Activated CD4-positive, alpha-beta T cell treated with anti-CD3 and anti-CD28 coated beads, Interleukin-2, Interleukin-6, amounts not matched to agents 100 ng/mL and 50 ng/mL, durations not matched to agents 16 hours and 8 hours (primary cell): ENCODE data around the gene ATP10A.

Experiments
- DNase-seq: peaks from one replicate; pipeline ENCODE4 v3.0.0-alpha.2; 2020

The ATP10A gene, protein sequence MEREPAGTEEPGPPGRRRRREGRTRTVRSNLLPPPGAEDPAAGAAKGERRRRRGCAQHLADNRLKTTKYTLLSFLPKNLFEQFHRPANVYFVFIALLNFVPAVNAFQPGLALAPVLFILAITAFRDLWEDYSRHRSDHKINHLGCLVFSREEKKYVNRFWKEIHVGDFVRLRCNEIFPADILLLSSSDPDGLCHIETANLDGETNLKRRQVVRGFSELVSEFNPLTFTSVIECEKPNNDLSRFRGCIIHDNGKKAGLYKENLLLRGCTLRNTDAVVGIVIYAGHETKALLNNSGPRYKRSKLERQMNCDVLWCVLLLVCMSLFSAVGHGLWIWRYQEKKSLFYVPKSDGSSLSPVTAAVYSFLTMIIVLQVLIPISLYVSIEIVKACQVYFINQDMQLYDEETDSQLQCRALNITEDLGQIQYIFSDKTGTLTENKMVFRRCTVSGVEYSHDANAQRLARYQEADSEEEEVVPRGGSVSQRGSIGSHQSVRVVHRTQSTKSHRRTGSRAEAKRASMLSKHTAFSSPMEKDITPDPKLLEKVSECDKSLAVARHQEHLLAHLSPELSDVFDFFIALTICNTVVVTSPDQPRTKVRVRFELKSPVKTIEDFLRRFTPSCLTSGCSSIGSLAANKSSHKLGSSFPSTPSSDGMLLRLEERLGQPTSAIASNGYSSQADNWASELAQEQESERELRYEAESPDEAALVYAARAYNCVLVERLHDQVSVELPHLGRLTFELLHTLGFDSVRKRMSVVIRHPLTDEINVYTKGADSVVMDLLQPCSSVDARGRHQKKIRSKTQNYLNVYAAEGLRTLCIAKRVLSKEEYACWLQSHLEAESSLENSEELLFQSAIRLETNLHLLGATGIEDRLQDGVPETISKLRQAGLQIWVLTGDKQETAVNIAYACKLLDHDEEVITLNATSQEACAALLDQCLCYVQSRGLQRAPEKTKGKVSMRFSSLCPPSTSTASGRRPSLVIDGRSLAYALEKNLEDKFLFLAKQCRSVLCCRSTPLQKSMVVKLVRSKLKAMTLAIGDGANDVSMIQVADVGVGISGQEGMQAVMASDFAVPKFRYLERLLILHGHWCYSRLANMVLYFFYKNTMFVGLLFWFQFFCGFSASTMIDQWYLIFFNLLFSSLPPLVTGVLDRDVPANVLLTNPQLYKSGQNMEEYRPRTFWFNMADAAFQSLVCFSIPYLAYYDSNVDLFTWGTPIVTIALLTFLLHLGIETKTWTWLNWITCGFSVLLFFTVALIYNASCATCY (N-terminal part only)

DNA sequence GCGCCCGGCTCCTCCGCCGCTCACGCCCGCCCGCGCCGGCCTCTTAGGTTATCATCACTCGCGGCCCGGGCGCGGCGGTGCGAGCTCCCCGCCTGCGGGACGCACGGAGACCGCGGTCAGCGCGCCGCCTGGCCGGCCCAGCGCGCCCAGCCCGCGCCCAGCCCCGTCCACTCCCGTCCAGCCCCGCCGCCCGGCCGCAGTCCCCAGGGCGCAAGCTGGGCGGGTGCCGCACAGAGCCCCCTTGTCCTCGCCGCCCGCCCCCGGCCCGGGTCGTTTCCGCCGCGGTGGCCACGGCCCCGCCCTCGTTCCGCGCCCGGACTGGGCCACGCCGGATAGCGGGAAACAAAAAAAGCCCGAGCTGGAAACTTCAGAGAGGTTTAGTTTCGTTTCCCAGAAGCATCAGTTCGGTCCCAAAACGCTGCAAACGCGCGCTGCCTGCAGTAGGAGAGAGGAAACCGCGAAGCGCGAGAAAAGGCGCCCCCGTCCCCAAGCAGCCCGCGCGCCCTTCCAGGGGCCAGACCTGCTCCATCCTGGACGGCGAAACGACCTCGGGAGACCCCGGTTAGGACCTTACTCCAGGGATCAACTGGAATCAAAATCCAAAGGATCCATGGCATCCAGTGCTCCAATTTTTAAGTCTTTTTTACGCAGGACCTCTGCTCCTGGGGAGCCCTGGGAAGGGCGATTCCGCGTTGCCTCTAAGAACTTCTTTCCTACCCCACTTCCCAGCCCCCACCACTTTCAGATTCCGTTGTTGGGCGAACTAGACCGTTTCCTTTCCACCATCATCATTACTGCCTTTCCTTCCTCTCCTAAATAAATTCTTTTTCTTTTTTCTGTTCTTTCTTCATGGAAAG lies at the start of gene ATP10A:
Gene ATP10A, minus strand, starts transcription at position 217 of the 857 bp plus-strand sequence. CDS start 231 bp downstream, outside the sequence.
- peak; percentile 62 for DNase-seq

DNA sequence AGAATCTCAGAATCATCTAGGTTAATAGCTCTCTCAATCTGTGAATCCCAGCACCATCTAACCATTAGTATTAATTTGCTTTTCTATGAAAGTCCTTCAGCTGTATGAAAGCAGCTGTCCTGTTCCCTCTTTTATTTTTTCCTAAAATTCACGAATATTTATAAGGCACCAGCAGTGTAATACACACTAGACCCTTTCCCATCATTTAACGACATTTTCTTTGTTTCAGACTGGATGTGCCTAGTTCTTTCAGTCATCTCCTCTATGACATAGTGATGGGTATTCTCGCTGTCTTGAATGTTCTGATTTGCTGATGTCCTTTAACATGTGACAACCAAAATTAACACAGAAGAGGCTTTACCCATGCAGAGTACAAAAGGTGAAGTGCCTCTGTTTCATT lies 48.9 kb upstream of the ATP10A start:
- DNase-seq = no peak

DNA sequence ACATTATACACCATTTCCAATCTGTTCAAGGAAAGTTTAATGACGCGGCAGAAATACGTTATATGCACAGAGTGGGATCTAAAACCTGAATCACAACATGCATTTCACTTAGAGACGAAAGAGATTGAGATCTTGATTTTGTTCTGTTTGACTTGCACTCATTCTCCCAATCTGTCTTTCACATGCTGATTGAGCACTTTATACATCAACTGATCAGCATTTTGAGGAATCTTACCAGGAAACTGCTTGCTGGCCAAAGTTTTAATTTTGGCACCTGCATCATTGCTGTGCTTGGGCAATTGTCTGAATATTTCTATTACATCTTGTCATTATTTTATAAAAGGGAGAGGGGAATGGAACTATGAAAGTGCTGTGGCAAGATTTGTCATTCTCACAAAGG lies 47.7 kb upstream of the ATP10A start:
- DNase-seq = no peak

DNA sequence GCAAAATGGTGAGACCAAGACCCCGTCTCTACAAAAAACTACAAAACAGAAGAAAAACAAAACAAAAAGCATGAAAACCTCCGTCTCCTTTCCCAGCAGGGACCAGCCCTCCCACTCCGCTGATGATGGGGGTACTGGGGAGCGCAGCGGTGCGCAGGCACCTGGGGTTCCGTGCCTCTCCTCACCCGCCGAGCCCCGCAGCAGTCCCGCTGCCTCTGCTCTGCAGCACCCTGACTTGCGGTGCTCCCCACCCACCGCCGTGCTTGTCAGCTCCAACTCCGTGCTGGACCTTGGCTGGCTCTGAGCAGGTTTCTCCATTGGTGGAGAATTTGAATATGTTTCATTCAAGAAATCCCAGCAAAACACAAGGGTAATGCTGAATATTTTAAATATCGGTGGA lies 46.7 kb upstream of the ATP10A start:
- DNase-seq = no peak

DNA sequence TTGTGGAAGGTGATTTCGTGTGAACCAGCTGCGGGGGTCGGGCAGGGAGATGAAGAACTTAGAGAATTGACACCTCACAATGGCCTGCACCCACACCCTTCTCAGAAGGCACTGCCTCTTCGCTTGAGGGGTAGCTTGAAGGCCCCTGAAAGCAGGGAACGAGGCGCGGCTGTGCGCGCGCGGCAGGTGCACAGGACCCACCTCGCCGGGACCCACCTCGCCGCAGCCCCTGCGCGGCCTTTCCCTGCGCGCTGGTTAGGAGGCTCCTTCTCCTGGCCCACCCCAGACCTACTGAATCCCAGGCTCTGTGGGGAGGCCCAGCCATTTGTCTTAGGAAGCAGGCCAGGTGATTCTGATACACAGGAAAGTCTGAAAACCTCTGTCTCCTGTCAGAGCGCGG lies 46.2 kb upstream of the ATP10A start:
- no peak for DNase-seq

DNA sequence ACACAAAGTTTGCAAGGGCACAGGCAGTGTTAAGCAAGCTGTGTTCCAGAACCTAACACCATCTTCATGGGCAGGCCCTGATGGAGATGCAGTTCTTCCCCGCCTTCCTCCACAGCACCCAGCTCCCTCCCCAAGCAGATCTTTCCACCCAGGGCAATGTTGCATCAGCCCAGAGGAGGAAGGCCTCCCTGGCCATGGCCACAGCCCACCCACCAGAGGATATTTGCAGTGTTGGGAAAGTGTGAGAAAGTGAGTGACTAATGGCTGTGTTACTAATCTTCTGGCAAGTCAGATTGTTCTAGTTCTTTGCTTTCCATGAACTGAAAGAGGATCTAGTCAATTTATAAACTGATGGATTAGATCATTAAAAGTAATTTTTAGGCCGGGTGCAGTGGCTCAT lies 42.0 kb upstream of the ATP10A start:
- DNase-seq = no peak

DNA sequence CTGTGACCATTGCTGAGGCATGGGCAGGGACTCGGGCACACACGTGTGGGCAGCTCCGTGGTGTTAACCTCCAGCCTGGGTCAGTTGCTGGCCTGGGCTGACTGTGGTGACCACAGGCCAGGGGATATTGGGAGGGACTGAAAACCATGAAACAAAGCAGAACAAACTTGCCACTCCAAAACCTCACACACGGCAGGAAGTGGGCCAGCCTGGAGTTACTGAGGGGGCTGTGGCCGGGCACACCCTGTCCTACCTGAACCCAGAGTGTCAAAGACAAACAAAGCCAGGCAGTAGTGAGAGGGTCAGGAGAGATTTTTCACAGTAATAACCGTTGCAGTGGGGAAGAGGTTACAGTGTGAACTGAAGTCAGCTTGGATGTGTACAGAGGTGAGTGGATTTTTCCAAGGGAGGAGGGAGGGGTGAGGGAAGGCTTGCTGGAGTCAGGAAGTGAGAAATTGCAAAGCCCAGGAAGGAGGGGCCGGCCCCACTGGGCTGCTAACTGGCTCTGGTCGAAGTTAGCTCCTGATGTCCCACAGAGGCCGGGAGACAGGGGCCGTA lies 40.0 kb upstream of the ATP10A start:
- DNase-seq = no peak

DNA sequence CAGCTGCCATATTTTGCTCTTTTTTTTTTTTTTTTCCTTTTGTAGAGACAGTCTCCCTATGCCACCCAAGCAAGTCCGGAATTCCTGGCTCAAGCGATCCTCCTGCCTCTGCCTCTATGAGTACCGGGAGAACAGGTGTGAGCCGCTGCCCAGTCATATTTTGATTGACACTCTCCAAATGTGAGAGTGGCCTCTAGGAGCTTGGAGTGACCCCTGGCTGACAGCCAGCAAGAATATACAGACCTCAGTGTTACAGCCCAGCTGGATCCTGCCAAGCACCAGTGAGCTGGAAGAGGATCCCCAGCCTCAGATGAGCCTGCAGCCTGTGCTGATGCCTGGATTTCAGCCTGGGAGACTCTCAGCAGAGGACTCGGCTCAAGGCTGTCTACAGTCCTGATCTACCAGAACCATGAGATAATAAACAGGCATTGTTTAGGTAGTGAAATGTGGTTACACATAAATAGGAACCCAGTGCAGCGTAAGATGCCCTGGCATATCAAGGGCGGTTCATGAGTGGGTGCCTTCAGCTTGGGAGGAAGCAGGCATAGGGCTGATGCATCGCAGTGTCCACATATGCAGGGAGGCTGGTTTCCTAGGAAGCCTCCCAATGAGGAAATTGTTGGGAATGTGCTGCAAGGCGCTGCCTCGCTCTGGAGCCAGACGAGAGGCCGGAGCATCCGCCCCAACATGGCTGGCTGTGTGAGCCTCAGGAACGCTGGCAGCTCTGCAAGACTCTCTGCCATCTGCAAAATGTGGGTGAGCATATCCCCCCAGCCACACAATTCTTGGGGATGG lies 38.9 kb upstream of the ATP10A start:
- no peak for DNase-seq

DNA sequence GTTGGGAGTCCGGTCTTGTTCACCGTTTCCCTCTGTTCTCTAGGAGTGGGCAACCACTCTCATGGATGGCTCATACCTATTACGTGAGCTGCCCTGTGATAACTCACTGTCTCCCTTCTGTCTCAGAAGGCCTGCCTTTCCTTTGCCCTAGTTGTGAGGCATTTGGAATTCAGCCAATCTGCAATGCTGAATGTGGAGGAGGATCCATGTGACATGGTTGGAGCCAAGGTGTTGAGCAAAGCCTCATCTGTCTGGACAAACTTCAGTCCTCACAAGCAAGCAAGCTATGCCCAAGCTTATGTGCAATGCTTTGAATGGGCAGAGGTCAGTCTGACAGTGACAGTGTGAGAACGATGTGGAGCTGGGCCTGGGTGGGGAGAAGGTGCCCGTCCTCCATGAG lies 37.8 kb upstream of the ATP10A start:
- DNase-seq = no peak

DNA sequence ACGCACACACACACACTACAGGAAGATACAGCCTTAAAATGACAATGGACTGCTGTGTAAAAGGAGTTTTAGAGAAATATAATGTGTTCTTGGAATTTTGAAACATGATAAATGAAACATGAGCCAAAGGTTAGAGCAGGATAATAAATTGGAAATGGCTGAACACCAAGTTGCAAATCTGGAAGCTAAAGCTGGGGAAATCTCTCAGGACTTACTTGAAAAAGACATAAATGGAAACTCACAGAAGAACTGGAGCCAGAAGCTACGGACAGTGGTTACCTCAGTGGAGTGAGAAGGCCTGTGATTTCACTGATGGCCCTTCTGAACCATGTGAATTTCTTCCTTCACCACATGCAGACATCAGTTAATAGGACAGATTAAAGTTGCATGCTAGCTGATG lies 37.3 kb upstream of the ATP10A start:
- DNase-seq = no peak

DNA sequence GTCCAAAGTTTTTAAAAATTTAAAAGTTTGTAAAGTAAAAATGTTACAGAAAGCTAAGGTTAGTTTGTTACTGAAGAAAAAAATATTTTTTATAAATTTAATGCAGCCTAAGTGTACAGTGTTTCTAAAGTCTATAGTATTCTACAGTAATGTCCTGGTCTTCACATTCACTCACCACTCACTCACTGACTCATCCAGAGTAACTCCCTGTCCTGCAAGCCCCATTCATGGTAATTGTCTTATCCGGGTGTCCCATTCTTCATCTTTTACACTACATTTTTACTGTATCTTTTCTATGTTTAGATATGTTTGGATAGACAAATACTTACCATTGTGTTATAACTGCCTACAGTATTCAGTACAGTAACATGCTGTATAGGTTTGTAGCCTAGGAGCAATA lies 36.7 kb upstream of the ATP10A start:
- DNase-seq = no peak

DNA sequence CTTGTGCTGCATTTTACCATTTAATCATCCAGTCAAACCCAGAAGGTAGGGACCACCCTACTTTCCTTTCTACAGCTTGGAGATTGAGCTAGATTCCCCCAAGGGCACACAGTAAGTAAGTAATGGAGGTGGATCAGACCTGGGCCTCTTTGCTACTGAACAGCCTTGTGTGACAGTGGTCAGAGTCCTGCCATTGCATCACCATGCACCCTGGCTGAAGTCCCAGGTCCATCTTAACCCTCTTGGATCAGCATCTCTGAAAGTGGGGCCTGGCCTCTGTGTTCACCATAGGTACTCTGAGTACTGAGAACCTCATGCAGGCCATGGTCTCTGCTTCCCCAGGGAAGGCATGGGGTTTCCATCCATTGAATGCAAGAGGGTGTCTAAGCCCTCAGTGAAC lies 34.5 kb upstream of the ATP10A start:
- DNase-seq = no peak

DNA sequence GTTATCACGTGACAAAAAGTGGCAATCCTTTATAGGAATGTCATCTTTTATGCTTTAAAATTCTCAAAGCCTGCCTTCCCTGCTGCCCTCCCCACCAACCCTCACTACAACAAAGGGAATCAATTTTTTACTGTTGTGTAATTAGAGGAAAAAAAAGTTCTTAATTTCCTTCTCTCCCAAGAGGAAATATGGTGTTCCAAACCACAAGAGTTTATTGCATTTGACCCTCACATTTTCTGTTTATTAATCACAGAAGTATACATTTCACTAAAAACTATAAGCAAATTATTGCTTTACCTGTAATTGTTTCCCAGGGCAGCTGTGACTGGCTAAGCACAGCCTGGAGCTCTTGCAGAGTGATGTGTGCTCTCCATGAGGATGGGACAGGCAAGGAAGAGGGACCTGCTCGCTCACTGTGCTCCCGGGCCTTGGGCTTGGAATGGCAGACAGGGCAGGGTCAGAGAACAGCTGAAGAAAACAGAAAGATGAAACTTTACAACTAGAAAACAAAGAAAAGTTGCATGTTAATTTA lies 31.3 kb upstream of the ATP10A start:
- DNase-seq = no peak

DNA sequence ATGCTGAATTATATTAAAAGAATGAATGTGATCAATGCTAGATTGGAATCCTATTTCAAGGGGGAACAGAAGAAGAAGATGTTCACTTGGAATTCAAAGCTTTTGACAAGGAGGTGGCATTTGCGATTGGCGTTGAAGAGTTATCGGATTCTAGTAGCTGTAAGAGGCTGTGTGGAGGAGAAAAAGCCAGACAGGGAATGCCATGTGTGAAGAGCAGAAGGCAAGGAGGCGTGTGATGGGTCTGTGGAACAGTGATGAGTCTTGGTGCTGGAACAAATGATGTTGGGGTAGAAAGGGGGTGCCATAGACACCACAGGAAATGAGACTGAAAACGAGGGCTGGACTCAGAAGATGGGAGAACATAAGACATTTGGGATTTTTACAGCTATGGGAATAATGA lies 30.5 kb upstream of the ATP10A start:
- DNase-seq = no peak

DNA sequence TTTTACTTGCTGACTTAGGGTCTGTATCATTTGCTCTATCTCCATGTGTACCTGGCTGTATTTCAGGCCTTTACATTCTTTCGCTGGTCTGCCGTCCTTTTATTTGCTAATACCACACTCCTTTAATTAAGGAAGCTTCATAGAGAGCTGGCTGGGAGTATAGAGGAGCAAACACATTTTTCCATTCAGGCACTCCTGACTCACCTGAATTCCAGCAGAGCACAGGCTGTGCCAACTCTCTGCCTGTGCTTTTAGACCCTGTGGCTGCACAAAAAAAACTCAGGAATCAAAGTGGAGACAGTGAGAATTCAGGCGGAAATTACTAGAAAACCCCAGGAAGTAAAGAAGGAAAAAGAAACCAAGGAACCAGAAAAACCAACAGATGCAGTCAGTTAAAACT lies 29.0 kb upstream of the ATP10A start:
- no peak for DNase-seq

DNA sequence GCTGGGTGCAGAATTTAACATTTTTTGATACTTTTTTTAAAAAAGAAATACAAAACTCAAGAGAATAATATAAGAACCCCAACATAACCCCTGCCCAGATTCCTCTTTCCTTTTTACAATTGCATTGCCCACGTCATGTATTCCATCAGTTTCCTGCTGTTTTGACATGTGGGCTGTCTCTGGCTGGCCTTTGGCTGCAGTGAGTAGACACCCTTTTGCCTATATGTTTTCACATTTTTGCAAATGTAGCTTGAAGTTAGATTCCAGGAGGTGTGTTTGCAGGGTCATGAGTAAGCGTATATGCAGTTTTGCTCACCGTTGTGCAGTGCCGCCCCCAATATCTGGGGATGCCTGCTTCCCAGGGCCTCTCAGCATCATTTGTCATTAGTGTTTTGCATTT lies 28.0 kb upstream of the ATP10A start:
- no peak for DNase-seq

DNA sequence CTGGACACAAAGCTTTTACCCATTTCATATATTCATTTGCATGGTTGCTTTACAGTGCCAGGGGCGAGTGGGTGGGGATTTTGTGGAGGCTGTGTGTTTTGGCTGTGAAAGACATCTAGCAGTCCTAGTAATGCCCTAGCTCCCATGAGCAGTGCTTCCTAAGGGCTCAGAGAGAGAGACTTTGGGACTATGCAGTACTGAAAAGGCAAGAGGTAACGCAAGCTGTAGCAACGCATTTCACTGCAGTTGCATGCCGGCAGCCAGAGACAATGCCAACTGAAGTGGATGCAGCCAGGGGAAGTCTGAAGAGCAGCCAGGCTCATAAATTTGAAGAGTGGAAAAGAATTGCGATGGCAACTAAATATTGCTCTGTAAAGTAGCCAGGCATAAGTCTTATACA lies 27.4 kb upstream of the ATP10A start:
- no peak for DNase-seq

DNA sequence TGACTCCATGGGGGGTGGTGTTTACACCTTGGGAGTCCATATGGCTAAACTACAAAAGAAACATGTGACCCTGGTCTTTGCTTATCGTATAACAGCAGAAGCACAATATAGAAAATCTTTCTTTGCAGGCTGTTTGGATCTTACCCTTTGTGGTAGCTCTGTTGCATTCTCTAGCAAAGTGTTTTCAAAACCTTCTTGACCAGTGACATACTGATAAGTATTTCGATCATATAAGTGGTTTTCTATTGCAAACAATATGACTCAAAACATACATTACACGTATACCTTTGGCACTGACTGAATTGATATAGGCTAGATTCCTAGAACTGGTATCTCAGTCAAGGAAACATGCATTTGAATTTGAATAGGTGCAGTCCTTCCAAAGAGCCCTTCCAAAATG lies 24.7 kb upstream of the ATP10A start:
- no peak for DNase-seq

DNA sequence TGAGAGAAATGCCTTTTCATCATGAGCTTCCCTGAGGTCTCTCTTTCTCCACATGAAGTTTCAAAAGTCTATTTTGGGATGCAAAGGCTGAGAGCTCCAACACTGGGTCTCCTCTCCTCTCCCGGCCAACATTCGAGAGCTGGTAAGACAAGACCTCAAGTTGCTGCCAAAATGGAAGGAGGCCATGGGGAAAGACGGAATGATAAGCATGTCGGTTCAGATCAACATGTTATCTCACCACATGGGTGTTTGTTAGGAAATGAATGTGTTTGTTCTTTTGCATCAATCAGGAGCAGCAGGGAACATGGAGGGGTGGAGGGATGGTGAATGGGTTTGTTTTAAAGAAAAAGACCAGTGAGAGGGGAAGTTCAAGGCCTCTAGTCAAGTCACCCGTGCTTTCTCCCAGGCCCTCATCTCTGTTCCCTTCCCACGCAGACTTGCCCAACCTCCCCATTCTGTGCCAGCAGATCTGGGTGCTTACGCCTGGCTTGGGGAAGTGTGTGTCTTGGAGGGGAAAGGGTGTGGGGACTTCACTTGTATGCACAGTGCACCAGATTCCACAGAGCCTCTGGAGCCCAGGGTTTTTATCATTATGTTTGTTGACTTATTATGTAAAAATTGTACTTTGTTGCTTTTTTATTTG lies 23.5 kb upstream of the ATP10A start:
- no peak for DNase-seq

DNA sequence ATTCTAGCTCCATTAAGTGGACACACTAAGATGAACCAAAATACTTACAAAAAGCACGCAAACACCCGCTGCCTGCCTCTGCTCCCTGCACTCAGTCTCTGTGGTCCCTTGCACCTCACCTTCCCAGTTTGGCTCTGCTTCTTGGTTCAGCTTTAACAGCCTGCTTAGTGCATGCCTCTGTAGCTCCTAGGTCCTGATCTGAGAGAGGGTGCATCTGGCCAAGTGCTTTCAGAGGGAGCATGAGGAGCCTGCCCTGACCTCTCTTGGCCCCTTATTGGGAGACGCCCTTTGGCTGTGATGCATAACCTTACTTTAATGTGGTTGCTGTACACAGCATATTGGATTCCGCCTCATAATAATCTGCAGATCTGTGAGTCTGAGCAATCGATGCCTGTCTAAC lies 21.2 kb upstream of the ATP10A start:
- no peak for DNase-seq
